IMR-90 (cell line): ENCODE results near the gene RTEL1. TPM values are rescaled to one million over a fixed set of nuclear protein-coding genes. Genes with fewer than 3 reads are reported as not detected.
A peak's percentile ranks its signal among the peaks of the same experiment; 100 is the strongest.

Experiments used
- ATAC-seq: fragments of 200-7000 bp; cut with Tn5 transposase; 2 replicates; pipeline ENCODE4 v1.9.1; 2020; ENCODE audit warnings: low read depth, mild to moderate bottlenecking, moderate library complexity
- BruUV-seq: library from RNA; stranded (reverse); fragments of 400-500 nt; replicated peaks from 2 replicates; lab custom pipeline; 2021; lab: Mats Ljungman, UMichigan
- CTCF ChIA-PET: fragments of 300-600 bp; formaldehyde crosslinking; extraction: SDS; loops from one replicate; lab custom pipeline; 2021; ENCODE audit warnings: antibody characterized with exemption; lab: Yijun Ruan, JAX
- POLR2A ChIA-PET: fragments of 300-600 bp; sonication (Branson Sonifier 250); formaldehyde crosslinking; loops from one replicate; lab custom pipeline; 2022; ENCODE audit warnings: antibody characterized with exemption; ENCODE audit not compliant: unreplicated experiment; lab: Charles Lee
- DNase-seq: peaks from one replicate; pipeline ENCODE4 v3.0.0; 2013
- H2AFZ ChIP-seq: replicated peaks from 2 replicates; pipeline ENCODE3; 2013; ENCODE audit warnings: low read length, mild to moderate bottlenecking; ENCODE audit not compliant: poor library complexity
- H2AK5ac ChIP-seq: 2 replicates; pipeline ENCODE4 v1.6.1; 2013; ENCODE audit warnings: low read depth, low read length, inconsistent platforms
- H2AK9ac ChIP-seq: replicated peaks from 2 replicates; pipeline ENCODE3; 2013; ENCODE audit warnings: mild to moderate bottlenecking, low read depth, low read length, moderate library complexity; ENCODE audit not compliant: poor library complexity
- H2BK120ac ChIP-seq: 2 replicates; pipeline ENCODE4 v1.6.1; 2013; ENCODE audit warnings: low read depth, low read length, inconsistent platforms
- H2BK15ac ChIP-seq: 3 replicates; pipeline ENCODE4 v1.6.1; 2013; ENCODE audit warnings: low read depth, low read length, inconsistent platforms
- H2BK20ac ChIP-seq: 2 replicates; pipeline ENCODE4 v1.6.1; 2013; ENCODE audit warnings: low read depth, mild to moderate bottlenecking, inconsistent platforms, low read length, moderate library complexity
- H2BK5ac ChIP-seq: 2 replicates; pipeline ENCODE4 v1.6.1; 2013; ENCODE audit warnings: mild to moderate bottlenecking, low read depth, low read length, inconsistent platforms; ENCODE audit not compliant: poor library complexity, severe bottlenecking
- H3K14ac ChIP-seq: replicated peaks from 2 replicates; pipeline ENCODE4 v1.6.1; 2013; ENCODE audit warnings: low read depth, low read length, inconsistent platforms
- H3K18ac ChIP-seq: 2 replicates; pipeline ENCODE4 v1.6.1; 2013; ENCODE audit warnings: low read depth, low read length, control low read depth
- H3K23ac ChIP-seq: 2 replicates; pipeline ENCODE4 v1.6.1; 2013; ENCODE audit warnings: low read depth, low read length, inconsistent platforms
- H3K27ac ChIP-seq: 2 replicates; pipeline ENCODE4 v1.5.1; 2013; ENCODE audit warnings: mild to moderate bottlenecking, control low read depth, low read length; ENCODE audit not compliant: insufficient read depth
- H3K27me3 ChIP-seq: 2 replicates; pipeline ENCODE4 v1.6.1; 2013; ENCODE audit warnings: low read length; ENCODE audit not compliant: control insufficient read depth, insufficient read depth
- H3K36me3 ChIP-seq: 2 replicates; pipeline ENCODE4 v1.6.1; 2013; ENCODE audit warnings: low read length, mixed read lengths; ENCODE audit not compliant: control insufficient read depth, insufficient read depth
- H3K4ac ChIP-seq: 2 replicates; pipeline ENCODE4 v1.6.1; 2013; ENCODE audit warnings: low read depth, low read length, inconsistent platforms
- H3K4me1 ChIP-seq: 2 replicates; pipeline ENCODE4 v1.6.1; 2013; ENCODE audit warnings: low read length, mixed read lengths; ENCODE audit not compliant: control insufficient read depth, insufficient read depth
- H3K4me2 ChIP-seq: 2 replicates; pipeline ENCODE4 v1.6.1; 2013; ENCODE audit warnings: low read depth, mild to moderate bottlenecking, control low read depth, low read length, moderate library complexity
- H3K4me3 ChIP-seq: 2 replicates; pipeline ENCODE4 v1.5.1; 2013; ENCODE audit warnings: low read depth, mild to moderate bottlenecking, control low read depth, low read length, moderate library complexity; ENCODE audit not compliant: insufficient read depth
- H3K56ac ChIP-seq: 2 replicates; pipeline ENCODE4 v1.6.1; 2013; ENCODE audit warnings: low read length, inconsistent platforms; ENCODE audit not compliant: insufficient read depth; ENCODE audit errors: extremely low read depth
- H3K79me1 ChIP-seq, 2 experiments: 2 replicates each; pipeline ENCODE4 v1.6.1; 2013; ENCODE audit warnings: low read length in 2 of 2, inconsistent platforms in 1 of 2, low read depth in 1 of 2
- H3K9ac ChIP-seq: 2 replicates; pipeline ENCODE4 v1.6.1; 2013; ENCODE audit warnings: low read depth, low read length, control low read depth
- H3K9me1 ChIP-seq: 2 replicates; pipeline ENCODE4 v1.6.1; 2013; ENCODE audit warnings: low read length, inconsistent platforms; ENCODE audit not compliant: insufficient read depth
- H3K9me3 ChIP-seq: 2 replicates; pipeline ENCODE4 v1.6.1; 2013; ENCODE audit warnings: low read length; ENCODE audit not compliant: control insufficient read depth, insufficient read depth
- H4K20me1 ChIP-seq: 2 replicates; pipeline ENCODE4 v1.6.1; 2013; ENCODE audit warnings: low read length, inconsistent platforms; ENCODE audit not compliant: insufficient read depth
- H4K5ac ChIP-seq: 2 replicates; pipeline ENCODE4 v1.6.1; 2013; ENCODE audit warnings: mild to moderate bottlenecking, low read depth, low read length, control low read depth
- H4K8ac ChIP-seq, 2 experiments: 2 replicates each; pipeline ENCODE4 v1.6.1; 2013; ENCODE audit warnings: low read depth in 2 of 2, low read length in 2 of 2, control low read depth in 1 of 2, inconsistent platforms in 1 of 2
- H4K91ac ChIP-seq: 2 replicates; pipeline ENCODE4 v1.6.1; 2013; ENCODE audit warnings: low read depth, low read length, inconsistent platforms; ENCODE audit not compliant: insufficient read depth
- CHD1 ChIP-seq: IDR thresholded peaks from 2 replicates; pipeline ENCODE4 v1.6.1; 2012; ENCODE audit warnings: low read depth, low read length, improper control_type of control experiment
- CTCF ChIP-seq: conservative IDR thresholded peaks from 2 replicates; pipeline ENCODE4 v1.5.1; 2012; ENCODE audit warnings: mild to moderate bottlenecking, low read depth, low read length, improper control_type of control experiment
- ELK1 ChIP-seq: fragments of 150-350 bp; IDR thresholded peaks from 2 replicates; pipeline ENCODE4 v1.6.1; 2016; ENCODE audit warnings: low read depth, mild to moderate bottlenecking, low read length, moderate library complexity, borderline replicate concordance
- USF2 ChIP-seq: fragments of 150-350 bp; IDR thresholded peaks from 2 replicates; pipeline ENCODE4 v1.6.1; 2017; ENCODE audit warnings: mild to moderate bottlenecking, antibody characterized with exemption, low read length, low read depth
- WGBS, 2 experiments: methylation state at CpG; one replicate each; pipeline versions ENCODE4 v1.1.5 to v1.1.7; 2013; ENCODE audit warnings: missing lambda C conversion rate in 2 of 2; ENCODE audit not compliant: insufficient read length in 1 of 2; ENCODE audit errors: extremely low coverage in 2 of 2; 5-methylcytosine and 5-hydroxymethylcytosine counted together
- dilution Hi-C: fragments of 300-500 bp; cut with HindIII; formaldehyde crosslinking; loops from one replicate; pipeline ENCODE4 v1.14.3; 2018; ENCODE audit warnings: low sequenced_read_pairs; ENCODE audit not compliant: unreplicated experiment
- in situ Hi-C: fragments of 300-500 bp; cut with MboI; formaldehyde crosslinking; loops from 3 replicates; pipeline ENCODE4 v1.14.3; 2019; ENCODE audit warnings: low sequenced_read_pairs, inconsistent platforms, mixed read lengths
- intact Hi-C: fragments of 100-400 bp; cut with micrococcal nuclease; formaldehyde crosslinking; loops from 2 replicates; pipeline ENCODE4 v1.10.0; 2022
- polyA plus RNA-seq, 3 experiments: library from polyadenylated mRNA; depleted of rRNA; stranded (reverse); fragments of >200 nt; gene quantifications; 2 replicates each; pipeline ENCODE4 v1.2.3, GENCODE V29; 2012; ENCODE audit warnings: low replicate concordance in 1 of 3
- total RNA-seq: library from RNA; depleted of rRNA; stranded (reverse); fragments of >200 nt; gene quantifications from 2 replicates; pipeline ENCODE4 v1.2.3, GENCODE V29; 2012

The RTEL1 gene
- total and polyA plus RNA-seq, 2 of the 4 experiments (the other 2 are of a cell fraction), result 14.7 to 18.8 TPM

GRCh38 chr20:63696306-63696627, 38.2 kb downstream of the RTEL1 start:
- no peak overlapping the region for H2BK15ac ChIP-seq
- intact Hi-C loops (no loop called here), dilution Hi-C loops (no loop called here), in situ Hi-C loops (no loop called here)
- TF ChIP-seq CTCF (no peak), ELK1 (no peak), USF2 (peak; percentile 20; the same call in 1 of the 2 replicates), CHD1 (no peak)
- H3K27me3 ChIP-seq, result no peaks in the 10 kb centered on the region
- no TSS peak for BruUV-seq
- no peaks in the 10 kb centered on the region for H4K20me1 ChIP-seq
- H2AFZ ChIP-seq, result no peak overlapping the region
- H4K8ac ChIP-seq, result peak overlapping the region in 1 of 2 experiments; percentile 29; a peak in 1 of 4 replicates
- no peak overlapping the region for H3K4me2 ChIP-seq
- H3K4me1 ChIP-seq, result peaks cover 22% of the 10 kb centered on the region
- H3K9me3 ChIP-seq, result no peaks in the 10 kb centered on the region
- peaks cover 10% of the 10 kb centered on the region; the same call in 1 of the 2 replicates for H3K36me3 ChIP-seq
- peak overlapping the region; percentile 7 for H2BK5ac ChIP-seq
- H2BK20ac ChIP-seq, result no peak overlapping the region
- ATAC-seq (no peak), DNase-seq (no peak)
- peaks cover 11 to 43% of the 10 kb centered on the region in 2 experiments; a peak in 3 of 4 replicates for H3K79me1 ChIP-seq
- no peak overlapping the region for H3K56ac ChIP-seq
- H4K5ac ChIP-seq, result no peak overlapping the region
- no peak overlapping the region for H3K9ac ChIP-seq
- CTCF ChIA-PET, result no interaction called here
- WGBS, 2 experiments, result no CpG with 5 or more reads among the region's 6 CpGs
- H2AK5ac ChIP-seq, result no peak overlapping the region; the same call in 1 of the 2 replicates
- no peak overlapping the region for H3K4me3 ChIP-seq
- H3K9me1 ChIP-seq, result no peaks in the 10 kb centered on the region
- no peak overlapping the region for H2BK120ac ChIP-seq
- no peak overlapping the region for H3K4ac ChIP-seq
- no peak overlapping the region for H3K27ac ChIP-seq
- no peak overlapping the region for H4K91ac ChIP-seq
- H3K23ac ChIP-seq, result no peak overlapping the region
- H3K14ac ChIP-seq, result no peak overlapping the region
- POLR2A ChIA-PET, result interaction anchor here (0.6 kb wide), 1 partner anchor 63 kb away, joined by 3 read pairs; no protein-coding TSS in a partner anchor
- peak overlapping the region; percentile 77 for H2AK9ac ChIP-seq
- H3K18ac ChIP-seq, result no peak overlapping the region
